Measurements from ENCODE around the gene MBD2.

DNA sequence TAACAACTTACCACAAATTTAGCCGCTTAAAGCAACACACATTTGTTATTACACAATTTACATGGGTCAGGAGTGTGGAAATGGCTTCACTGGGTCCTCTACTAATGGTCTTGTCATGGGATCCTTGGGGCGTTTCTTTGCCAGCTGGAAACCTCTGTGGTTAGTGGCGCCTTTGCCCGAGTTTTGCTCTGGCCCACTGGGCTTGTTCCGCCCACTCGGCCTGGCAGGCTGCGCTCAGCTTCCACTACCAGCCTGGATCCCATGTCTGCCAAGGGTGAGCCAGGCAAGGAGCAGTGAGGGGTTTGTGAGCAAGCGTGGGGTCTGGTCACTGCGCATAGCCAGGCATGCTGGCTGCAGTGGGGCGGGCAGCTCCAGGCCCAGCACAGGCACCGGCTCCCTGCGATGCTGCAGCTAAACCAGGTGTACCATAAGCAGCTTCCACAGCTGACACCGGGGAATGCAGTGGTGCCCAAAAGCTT is 16.2 kb upstream of the MBD2 start:
- TF ChIP-seq, protein P1, sequence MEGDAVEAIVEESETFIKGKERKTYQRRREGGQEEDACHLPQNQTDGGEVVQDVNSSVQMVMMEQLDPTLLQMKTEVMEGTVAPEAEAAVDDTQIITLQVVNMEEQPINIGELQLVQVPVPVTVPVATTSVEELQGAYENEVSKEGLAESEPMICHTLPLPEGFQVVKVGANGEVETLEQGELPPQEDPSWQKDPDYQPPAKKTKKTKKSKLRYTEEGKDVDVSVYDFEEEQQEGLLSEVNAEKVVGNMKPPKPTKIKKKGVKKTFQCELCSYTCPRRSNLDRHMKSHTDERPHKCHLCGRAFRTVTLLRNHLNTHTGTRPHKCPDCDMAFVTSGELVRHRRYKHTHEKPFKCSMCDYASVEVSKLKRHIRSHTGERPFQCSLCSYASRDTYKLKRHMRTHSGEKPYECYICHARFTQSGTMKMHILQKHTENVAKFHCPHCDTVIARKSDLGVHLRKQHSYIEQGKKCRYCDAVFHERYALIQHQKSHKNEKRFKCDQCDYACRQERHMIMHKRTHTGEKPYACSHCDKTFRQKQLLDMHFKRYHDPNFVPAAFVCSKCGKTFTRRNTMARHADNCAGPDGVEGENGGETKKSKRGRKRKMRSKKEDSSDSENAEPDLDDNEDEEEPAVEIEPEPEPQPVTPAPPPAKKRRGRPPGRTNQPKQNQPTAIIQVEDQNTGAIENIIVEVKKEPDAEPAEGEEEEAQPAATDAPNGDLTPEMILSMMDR (IDR thresholded peaks at IDR 0.05) = no peak
- TF ChIP-seq POLR2A (IDR thresholded peaks at IDR 0.05) (peak in 1 of 4 donors; percentile 34), POLR2AphosphoS5 (IDR thresholded peaks at IDR 0.05) (peak in 1 of 2 donors; percentile 15), EP300 (IDR thresholded peaks at IDR 0.05) (no peak)
